ENCODE measurements around the gene ZNF488.

The ZNF488 gene

DNA sequence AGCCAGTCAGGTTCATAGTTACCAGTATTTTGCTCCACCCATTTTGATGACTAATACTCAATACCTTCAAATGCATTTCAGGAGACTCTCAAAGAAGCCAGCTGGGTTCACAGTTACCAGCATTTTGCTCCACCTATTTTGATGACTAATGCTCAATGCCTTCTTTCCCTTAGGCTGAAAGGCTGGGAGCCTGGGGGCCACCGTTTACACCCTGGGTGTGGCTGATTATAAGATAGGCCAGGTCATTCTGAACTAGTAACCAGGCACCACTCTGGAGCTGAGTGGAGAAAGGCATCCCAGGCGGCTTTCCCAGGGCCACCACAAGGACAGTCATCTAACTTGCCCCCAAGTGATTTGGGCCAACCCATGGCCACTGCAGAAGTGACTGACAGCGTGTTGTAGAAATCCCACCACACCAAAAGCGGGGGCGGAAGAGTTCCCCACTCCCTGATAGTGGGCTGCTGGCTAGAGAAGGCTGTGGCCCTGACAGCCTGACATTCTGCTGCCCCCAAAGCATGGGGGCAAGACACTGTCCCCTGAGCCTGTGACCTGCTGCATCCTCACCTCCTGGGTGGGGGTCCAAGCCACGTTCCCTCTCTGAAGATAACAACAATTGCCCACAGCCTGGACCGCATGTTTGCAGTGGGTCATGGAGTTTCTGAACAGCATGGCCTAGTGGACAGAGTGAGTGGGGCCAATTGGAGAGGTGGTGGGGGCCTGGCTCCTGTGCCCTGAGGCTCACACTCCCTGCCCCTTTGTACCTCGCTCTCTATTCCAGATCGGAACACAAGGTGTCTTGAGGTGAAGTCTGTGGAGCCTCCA lies 23.0 kb upstream of the ZNF488 start:
- H2AFZ ChIP-seq: no peak overlapping the region
- no peaks in the 10 kb centered on the region for H3K27me3 ChIP-seq (ENCODE audit: control insufficient read depth, insufficient read depth, low read length)
- no peak for TF ChIP-seq CTCF (IDR thresholded peaks at IDR 0.05)
- H3K9me3 ChIP-seq (ENCODE audit: control insufficient read depth, low read length): no peaks in the 10 kb centered on the region
- H3K79me2 ChIP-seq: no peaks in the 10 kb centered on the region
- no peak overlapping the region for H3K9ac ChIP-seq
- no peak overlapping the region for H3K4me3 ChIP-seq (ENCODE audit: low read depth, low read length)
- no peak overlapping the region for H3K27ac ChIP-seq
- no peaks in the 10 kb centered on the region for H3K4me1 ChIP-seq
- H3K4me2 ChIP-seq (ENCODE audit: low read length): no peak overlapping the region
- H3K36me3 ChIP-seq (ENCODE audit: control insufficient read depth, insufficient read depth, low read length): no peaks in the 10 kb centered on the region

- Histone ChIP-seq H3K27ac (no peak overlapping the region), H3K27me3 (ENCODE audit: control insufficient read depth, insufficient read depth, low read length) (no peaks in the 10 kb centered on the region), H3K9ac (no peak overlapping the region), H2AFZ (no peak overlapping the region), H3K79me2 (no peaks in the 10 kb centered on the region), H3K4me3 (ENCODE audit: low read depth, low read length) (no peak overlapping the region), H3K36me3 (ENCODE audit: control insufficient read depth, insufficient read depth, low read length) (no peaks in the 10 kb centered on the region), H3K9me3 (ENCODE audit: control insufficient read depth, low read length) (no peaks in the 10 kb centered on the region), H3K4me1 (no peaks in the 10 kb centered on the region), H3K4me2 (ENCODE audit: low read length) (no peak overlapping the region)
- no peak for TF ChIP-seq CTCF (IDR thresholded peaks at IDR 0.05)
Observed at GRCh38 chr10:47406548-47406869, 22.4 kb upstream of the ZNF488 start.

DNA sequence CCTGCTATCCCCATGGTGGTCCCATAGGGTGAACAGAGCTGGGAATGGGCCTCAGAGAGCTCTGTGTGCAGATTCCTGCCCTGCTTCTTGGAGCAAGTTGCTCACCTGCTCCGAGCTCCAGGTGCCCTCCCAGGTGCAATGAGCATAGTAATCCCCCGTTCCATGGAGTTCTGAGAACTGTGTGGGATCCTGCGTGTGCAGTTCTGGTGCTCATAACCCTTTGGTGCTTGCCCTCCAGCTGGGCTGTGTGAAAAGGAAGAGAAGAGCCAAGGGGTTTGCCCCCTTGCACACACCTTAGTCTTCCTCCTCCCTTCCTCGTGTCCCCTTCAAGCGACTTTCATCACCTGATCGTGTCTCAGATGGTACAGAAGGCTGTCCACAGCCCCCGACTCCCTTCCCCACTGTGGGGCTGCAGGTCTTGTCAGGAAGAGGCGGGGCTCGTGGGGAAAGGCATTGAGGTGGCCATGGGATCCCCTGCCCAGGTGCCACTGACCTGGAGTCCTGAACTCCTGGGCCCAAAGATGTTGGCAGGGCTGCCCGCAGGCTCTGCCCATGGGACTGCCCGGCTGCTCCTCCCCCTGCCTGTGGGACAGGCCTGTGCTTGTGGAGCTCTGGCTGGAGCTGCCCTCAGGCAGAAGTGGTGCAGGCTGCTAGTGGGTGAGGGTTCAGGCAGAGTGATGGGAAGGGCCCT lies 21.9 kb upstream of the ZNF488 start:
- Histone ChIP-seq H3K79me2 (no peaks in the 10 kb centered on the region), H3K27me3 (ENCODE audit: control insufficient read depth, insufficient read depth, low read length) (no peaks in the 10 kb centered on the region), H3K4me3 (ENCODE audit: low read depth, low read length) (no peak overlapping the region), H3K4me1 (no peaks in the 10 kb centered on the region), H3K9ac (no peak overlapping the region), H2AFZ (no peak overlapping the region), H3K4me2 (ENCODE audit: low read length) (no peak overlapping the region), H3K36me3 (ENCODE audit: control insufficient read depth, insufficient read depth, low read length) (no peaks in the 10 kb centered on the region), H3K27ac (no peak overlapping the region), H3K9me3 (ENCODE audit: control insufficient read depth, low read length) (no peaks in the 10 kb centered on the region)
- TF ChIP-seq CTCF (IDR thresholded peaks at IDR 0.05): no peak

DNA sequence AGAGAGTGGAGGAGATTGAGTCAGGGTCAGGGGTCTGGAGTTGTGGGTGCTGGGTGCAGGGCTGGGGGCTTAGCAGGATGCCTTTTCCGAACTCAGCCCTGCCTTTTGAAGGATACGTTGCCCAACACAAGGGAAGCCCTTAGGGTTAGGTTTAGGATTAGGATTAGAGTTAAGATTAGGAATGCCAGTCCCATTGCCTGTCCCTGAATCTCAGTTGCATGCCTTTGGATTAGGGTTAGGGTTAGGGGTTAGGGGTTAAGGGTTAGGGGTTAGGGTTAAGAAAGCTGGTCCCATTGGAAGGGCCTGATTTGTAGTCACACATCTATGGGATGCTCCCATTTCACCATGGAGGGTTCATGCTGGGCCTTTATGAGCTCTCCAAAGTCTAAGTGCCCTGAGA lies 20.8 kb upstream of the ZNF488 start:
- Histone ChIP-seq H3K9ac (no peak overlapping the region), H3K36me3 (ENCODE audit: control insufficient read depth, insufficient read depth, low read length) (no peaks in the 10 kb centered on the region), H3K27me3 (ENCODE audit: control insufficient read depth, insufficient read depth, low read length) (no peaks in the 10 kb centered on the region), H3K9me3 (ENCODE audit: control insufficient read depth, low read length) (no peaks in the 10 kb centered on the region), H3K79me2 (no peaks in the 10 kb centered on the region), H3K4me1 (no peaks in the 10 kb centered on the region), H3K4me3 (ENCODE audit: low read depth, low read length) (no peak overlapping the region), H2AFZ (no peak overlapping the region), H3K27ac (no peak overlapping the region), H3K4me2 (ENCODE audit: low read length) (no peak overlapping the region)
- no peak for TF ChIP-seq CTCF (IDR thresholded peaks at IDR 0.05)

Data from parathyroid adenoma (tissue), 2 donors.